GDM1 (cell line): ENCODE measurements around the gene RANBP10.
"Not testable (repeated sequence)": the region's sequence is repeated elsewhere in the genome, so short reads cannot be mapped to it uniquely, and the experiment has no call there.

Experiments
- DNase-seq: peaks from one replicate; lab custom pipeline; 2025; lab: John Stamatoyannopoulos, UW

The RANBP10 gene

GRCh38 chr16:67713647-67714273 lies 92.6 kb downstream of the RANBP10 start:
- no peak for DNase-seq

- no peak for DNase-seq
Measured at GRCh38 chr16:67710607-67711006, 95.8 kb downstream of the RANBP10 start.

GRCh38 chr16:67709050-67709449 lies 97.3 kb downstream of the RANBP10 start:
- DNase-seq: no peak

GRCh38 chr16:67708368-67708771 lies 98.0 kb downstream of the RANBP10 start:
- no peak for DNase-seq

- no peak for DNase-seq
Measured at GRCh38 chr16:67707790-67708189, 98.6 kb downstream of the RANBP10 start.

GRCh38 chr16:67707210-67707609 lies 99.2 kb downstream of the RANBP10 start:
- no peak for DNase-seq

- no peak for DNase-seq
Measured at GRCh38 chr16:67704110-67704509, 102.2 kb downstream of the RANBP10 start.

GRCh38 chr16:67703626-67704025 lies 102.7 kb downstream of the RANBP10 start:
- no peak for DNase-seq

GRCh38 chr16:67702130-67702529 lies 104.2 kb downstream of the RANBP10 start:
- no peak for DNase-seq

GRCh38 chr16:67701420-67701819 lies 104.9 kb downstream of the RANBP10 start:
- no peak for DNase-seq

- no peak for DNase-seq
Measured at GRCh38 chr16:67699265-67699664, 107.1 kb downstream of the RANBP10 start.

GRCh38 chr16:67697422-67698185 lies 108.8 kb downstream of the RANBP10 start:
- no peak for DNase-seq

- no peak for DNase-seq
Measured at GRCh38 chr16:67694611-67695010, 111.7 kb downstream of the RANBP10 start.

- not testable (repeated sequence) for DNase-seq
Measured at GRCh38 chr16:67693517-67694285, 112.7 kb downstream of the RANBP10 start.

GRCh38 chr16:67685388-67686112 lies 120.8 kb downstream of the RANBP10 start:
- DNase-seq: no peak

- no peak for DNase-seq
Measured at GRCh38 chr16:67683767-67684166, 122.6 kb downstream of the RANBP10 start.

- DNase-seq: no peak
Measured at GRCh38 chr16:67679935-67680897, 126.1 kb downstream of the RANBP10 start.

- DNase-seq: no peak
Measured at GRCh38 chr16:67678354-67679023, 127.9 kb downstream of the RANBP10 start.

GRCh38 chr16:67677712-67678111 lies 128.6 kb downstream of the RANBP10 start:
- DNase-seq: no peak

GRCh38 chr16:67676939-67677338 lies 129.4 kb downstream of the RANBP10 start:
- no peak for DNase-seq
